ENCODE measurements around the gene MS4A6E. TPM values are rescaled to one million over a fixed set of nuclear protein-coding genes. Genes with fewer than 3 reads are reported as not detected.
"Not testable (repeated sequence)": the region's sequence is repeated elsewhere in the genome, so short reads cannot be mapped to it uniquely, and the experiment has no call there.

MS4A6E gene
- total RNA-seq, 1 experiment from 2014 or later = not detected

DNA sequence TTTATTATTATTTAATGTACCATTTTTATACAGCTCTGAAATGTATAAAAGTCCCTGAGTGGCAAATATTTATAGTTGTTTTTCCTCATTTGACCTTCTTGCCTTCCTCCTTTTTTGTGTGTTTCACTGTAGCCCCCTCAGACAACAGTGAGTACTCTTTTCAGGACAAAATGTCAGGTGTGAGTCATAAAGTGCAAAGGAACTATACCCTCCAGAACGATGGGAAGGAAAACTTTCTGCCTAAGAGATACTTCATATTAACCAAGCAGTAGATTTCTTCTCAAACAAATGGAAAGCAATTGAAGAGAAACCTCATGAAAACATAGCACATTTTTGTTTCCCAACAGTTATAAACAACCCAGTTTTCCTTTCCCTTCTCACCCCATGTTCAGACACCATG lies 35.2 kb downstream of the MS4A6E start:
- TF ChIP-seq, protein P1, sequence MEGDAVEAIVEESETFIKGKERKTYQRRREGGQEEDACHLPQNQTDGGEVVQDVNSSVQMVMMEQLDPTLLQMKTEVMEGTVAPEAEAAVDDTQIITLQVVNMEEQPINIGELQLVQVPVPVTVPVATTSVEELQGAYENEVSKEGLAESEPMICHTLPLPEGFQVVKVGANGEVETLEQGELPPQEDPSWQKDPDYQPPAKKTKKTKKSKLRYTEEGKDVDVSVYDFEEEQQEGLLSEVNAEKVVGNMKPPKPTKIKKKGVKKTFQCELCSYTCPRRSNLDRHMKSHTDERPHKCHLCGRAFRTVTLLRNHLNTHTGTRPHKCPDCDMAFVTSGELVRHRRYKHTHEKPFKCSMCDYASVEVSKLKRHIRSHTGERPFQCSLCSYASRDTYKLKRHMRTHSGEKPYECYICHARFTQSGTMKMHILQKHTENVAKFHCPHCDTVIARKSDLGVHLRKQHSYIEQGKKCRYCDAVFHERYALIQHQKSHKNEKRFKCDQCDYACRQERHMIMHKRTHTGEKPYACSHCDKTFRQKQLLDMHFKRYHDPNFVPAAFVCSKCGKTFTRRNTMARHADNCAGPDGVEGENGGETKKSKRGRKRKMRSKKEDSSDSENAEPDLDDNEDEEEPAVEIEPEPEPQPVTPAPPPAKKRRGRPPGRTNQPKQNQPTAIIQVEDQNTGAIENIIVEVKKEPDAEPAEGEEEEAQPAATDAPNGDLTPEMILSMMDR (conservative IDR thresholded peaks at IDR 0.05) = no peak
- no peak for TF ChIP-seq EZH2 (IDR thresholded peaks at IDR 0.05; ENCODE audit: low read depth)
- Histone ChIP-seq H3F3A (ENCODE audit: insufficient read depth, low read depth) (no peaks in the 10 kb centered on the region), H3K27me3 (ENCODE audit: insufficient read depth, low read depth) (peaks cover 30% of the 10 kb centered on the region), H3K36me3 (ENCODE audit: low read depth) (no peaks in the 10 kb centered on the region), H4K20me1 (ENCODE audit: insufficient read depth) (no peaks in the 10 kb centered on the region), H3K4me1 (replicated peaks; ENCODE audit: insufficient read depth) (no peaks in the 10 kb centered on the region), H3K4me3 (no peak overlapping the region), H3K9me3 (ENCODE audit: insufficient read depth, low read depth) (no peaks in the 10 kb centered on the region), H3K9me2 (ENCODE audit: insufficient read depth) (no peaks in the 10 kb centered on the region), H3K27ac (no peak overlapping the region), H3K79me2 (ENCODE audit: low read depth) (no peaks in the 10 kb centered on the region), H3K4me2 (no peak overlapping the region), H2AFZ (no peak overlapping the region)
- BruUV-seq (replicated peaks) = no TSS peak
- intact Hi-C loops (cut with micrococcal nuclease; ENCODE audit: unreplicated experiment) = loop anchor here (2.0 to 10.0 kb wide), 2 partner anchors 123 to 257 kb away; no protein-coding TSS in a partner anchor
- DNase-seq = no peak
- POLR2A ChIA-PET (ENCODE audit: unreplicated experiment) = no interaction called here
- CTCF ChIA-PET = interaction anchor here (0.6 kb wide), 1 partner anchor 32 kb away, joined by 3 read pairs; no protein-coding TSS in a partner anchor

DNA sequence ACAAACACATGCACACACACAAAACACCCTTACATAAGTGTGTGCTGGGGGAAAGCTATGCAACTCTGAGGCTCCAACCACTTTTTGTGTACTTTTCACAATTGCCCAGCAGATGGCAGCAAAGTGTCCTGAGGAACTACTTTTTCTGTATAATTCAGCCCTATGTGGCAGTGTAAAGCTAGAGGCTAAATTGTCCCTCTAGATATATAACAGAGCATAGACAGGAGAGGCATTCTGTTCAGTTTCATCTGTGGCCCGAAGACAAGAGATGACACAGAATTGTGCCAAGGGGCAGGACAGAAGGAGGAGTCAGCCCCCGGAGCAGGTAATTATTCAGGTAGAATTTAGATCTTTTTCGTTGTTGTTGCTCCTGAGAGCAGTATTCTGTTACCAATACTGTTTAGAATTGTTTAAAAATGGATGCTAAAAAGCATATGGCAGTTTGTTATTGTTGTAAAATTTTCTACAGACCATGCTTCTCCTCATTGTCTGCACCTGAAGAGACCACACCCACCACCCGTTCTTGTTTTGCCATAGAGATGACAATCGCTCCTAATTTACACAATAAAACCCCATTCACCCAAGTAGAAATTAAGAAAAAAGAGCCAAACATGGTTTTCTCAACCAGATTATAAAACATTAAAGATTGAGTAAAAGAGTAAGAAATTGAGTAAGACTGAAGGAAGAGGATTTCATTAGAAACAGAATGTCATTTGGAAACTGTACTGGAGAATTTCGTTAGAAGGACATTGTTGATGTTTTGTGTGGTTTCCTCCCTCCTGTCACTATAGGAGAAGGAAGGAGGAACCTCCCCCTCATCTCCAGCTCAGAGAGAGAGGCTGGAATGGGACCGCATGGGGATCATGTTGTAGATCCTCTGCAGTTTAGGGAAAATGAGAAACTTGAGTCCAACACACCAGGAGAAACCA lies 36.8 kb downstream of the MS4A6E start:
- no peaks in the 10 kb centered on the region for H4K20me1 ChIP-seq (ENCODE audit: insufficient read depth)
- no peaks in the 10 kb centered on the region for H3K9me2 ChIP-seq (ENCODE audit: insufficient read depth)
- H3K4me3 ChIP-seq = no peak overlapping the region
- ChIA-PET CTCF (interaction anchor here (1.0 kb wide), 1 partner anchor 24 kb away, joined by 3 read pairs; no protein-coding TSS in a partner anchor), POLR2A (ENCODE audit: unreplicated experiment) (no interaction called here)
- TF ChIP-seq, protein P1 (conservative IDR thresholded peaks at IDR 0.05) = peak; percentile 82
- no peak for TF ChIP-seq EZH2 (IDR thresholded peaks at IDR 0.05; ENCODE audit: low read depth)
- H3K4me2 ChIP-seq = no peak overlapping the region
- no peaks in the 10 kb centered on the region for H3K4me1 ChIP-seq (replicated peaks; ENCODE audit: insufficient read depth)
- no peak overlapping the region for H3K27ac ChIP-seq
- no TSS peak for BruUV-seq (replicated peaks)
- DNase-seq = peak in 1 of 2 experiments; percentile 39
- no peaks in the 10 kb centered on the region for H3F3A ChIP-seq (ENCODE audit: insufficient read depth, low read depth)
- no peak overlapping the region for H2AFZ ChIP-seq
- no peaks in the 10 kb centered on the region for H3K9me3 ChIP-seq (ENCODE audit: insufficient read depth, low read depth)
- H3K79me2 ChIP-seq (ENCODE audit: low read depth) = no peaks in the 10 kb centered on the region
- peaks cover 45% of the 10 kb centered on the region for H3K27me3 ChIP-seq (ENCODE audit: insufficient read depth, low read depth)
- intact Hi-C loops (cut with micrococcal nuclease; ENCODE audit: unreplicated experiment) = loop anchor here (2.0 to 10.0 kb wide), 2 partner anchors 121 to 255 kb away; no protein-coding TSS in a partner anchor
- no peaks in the 10 kb centered on the region for H3K36me3 ChIP-seq (ENCODE audit: low read depth)

DNA sequence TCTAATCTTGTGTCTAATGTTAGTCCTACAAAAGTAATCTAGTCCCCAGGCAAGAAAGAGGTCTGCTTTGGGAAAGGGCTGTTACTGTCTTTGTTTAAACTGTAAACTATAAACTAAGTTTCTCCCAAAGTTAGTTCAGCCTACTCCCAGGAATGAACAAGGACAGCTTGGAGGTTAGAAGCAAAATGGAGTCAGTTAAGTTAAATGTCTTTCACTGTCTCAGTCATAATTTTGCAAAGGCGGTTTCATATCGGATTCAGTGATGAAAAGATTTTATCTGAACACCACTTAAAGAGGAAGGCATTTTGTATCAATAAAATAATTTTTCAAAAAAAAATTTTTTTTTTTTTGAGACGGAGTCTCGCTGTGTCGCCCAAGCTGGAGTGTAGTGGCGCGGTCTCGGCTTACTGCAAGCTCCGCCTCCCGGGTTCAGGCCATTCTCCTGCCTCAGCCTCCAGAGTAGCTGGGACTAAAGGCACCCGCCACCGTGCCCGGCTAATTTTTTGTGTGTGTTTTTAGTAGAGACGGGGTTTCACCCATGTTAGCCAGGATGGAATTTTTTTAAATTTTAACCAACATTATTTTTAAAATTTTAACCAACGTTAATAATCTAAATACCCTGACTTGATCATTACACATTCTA lies 39.3 kb downstream of the MS4A6E start:
- CTCF ChIA-PET; H3F3A ChIP-seq (ENCODE audit: insufficient read depth, low read depth); POLR2A ChIA-PET (ENCODE audit: unreplicated experiment); H4K20me1 ChIP-seq (ENCODE audit: insufficient read depth); BruUV-seq (replicated peaks); H3K36me3 ChIP-seq (ENCODE audit: low read depth); H2AFZ ChIP-seq; H3K9me3 ChIP-seq (ENCODE audit: insufficient read depth, low read depth); H3K4me2 ChIP-seq; H3K4me1 ChIP-seq (replicated peaks; ENCODE audit: insufficient read depth); DNase-seq; H3K9me2 ChIP-seq (ENCODE audit: insufficient read depth); H3K4me3 ChIP-seq; H3K27ac ChIP-seq; H3K79me2 ChIP-seq (ENCODE audit: low read depth): not testable (repeated sequence)
- peaks cover 53% of the 10 kb centered on the region for H3K27me3 ChIP-seq (ENCODE audit: insufficient read depth, low read depth)
- intact Hi-C loops (cut with micrococcal nuclease; ENCODE audit: unreplicated experiment) = loop anchor here (10.0 kb wide), 1 partner anchor 118 kb away; no protein-coding TSS in a partner anchor

All from PC-9 (cell line).